ENCODE results near the gene DRAM1.

Gene DRAM1

DNA sequence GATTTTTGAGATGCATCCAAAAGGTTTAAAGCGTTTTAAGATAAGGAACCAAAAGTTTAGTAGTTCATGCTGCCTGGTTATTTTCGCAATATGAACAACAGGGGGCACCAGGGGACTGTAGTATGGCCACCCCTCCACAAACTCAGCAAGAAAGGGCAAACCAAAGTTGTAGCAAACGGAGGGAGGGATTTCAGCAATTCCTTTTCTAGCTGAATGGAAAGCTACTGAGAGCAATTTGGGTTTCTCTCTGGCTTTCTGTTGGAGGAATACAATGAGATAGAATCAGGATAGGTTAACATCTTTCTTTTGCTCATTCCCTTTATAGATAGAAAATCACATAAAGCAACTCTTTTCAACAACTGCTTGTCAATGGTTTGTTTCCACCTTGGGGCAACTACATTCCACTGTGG, 62.5 kb downstream of the DRAM1 start:
- TF ChIP-seq, protein P1, sequence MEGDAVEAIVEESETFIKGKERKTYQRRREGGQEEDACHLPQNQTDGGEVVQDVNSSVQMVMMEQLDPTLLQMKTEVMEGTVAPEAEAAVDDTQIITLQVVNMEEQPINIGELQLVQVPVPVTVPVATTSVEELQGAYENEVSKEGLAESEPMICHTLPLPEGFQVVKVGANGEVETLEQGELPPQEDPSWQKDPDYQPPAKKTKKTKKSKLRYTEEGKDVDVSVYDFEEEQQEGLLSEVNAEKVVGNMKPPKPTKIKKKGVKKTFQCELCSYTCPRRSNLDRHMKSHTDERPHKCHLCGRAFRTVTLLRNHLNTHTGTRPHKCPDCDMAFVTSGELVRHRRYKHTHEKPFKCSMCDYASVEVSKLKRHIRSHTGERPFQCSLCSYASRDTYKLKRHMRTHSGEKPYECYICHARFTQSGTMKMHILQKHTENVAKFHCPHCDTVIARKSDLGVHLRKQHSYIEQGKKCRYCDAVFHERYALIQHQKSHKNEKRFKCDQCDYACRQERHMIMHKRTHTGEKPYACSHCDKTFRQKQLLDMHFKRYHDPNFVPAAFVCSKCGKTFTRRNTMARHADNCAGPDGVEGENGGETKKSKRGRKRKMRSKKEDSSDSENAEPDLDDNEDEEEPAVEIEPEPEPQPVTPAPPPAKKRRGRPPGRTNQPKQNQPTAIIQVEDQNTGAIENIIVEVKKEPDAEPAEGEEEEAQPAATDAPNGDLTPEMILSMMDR (IDR thresholded peaks at IDR 0.05; ENCODE audit: insufficient read depth, low read depth, low read length, missing control alignments) = peak; percentile 81
- H3K4me3 ChIP-seq (ENCODE audit: low read depth, low read length) = no peak overlapping the region
- peak; percentile 85 for DNase-seq (ENCODE audit: low read depth)

GRCh38 chr12:101940400-101940950, 63.1 kb downstream of the DRAM1 start:
- TF ChIP-seq, protein P1 (IDR thresholded peaks at IDR 0.05; ENCODE audit: insufficient read depth, low read depth, low read length, missing control alignments) = no peak
- no peak overlapping the region for H3K4me3 ChIP-seq (ENCODE audit: low read depth, low read length)
- DNase-seq (ENCODE audit: low read depth) = no peak

GRCh38 chr12:101941306-101942249, 64.2 kb downstream of the DRAM1 start:
- no peak overlapping the region for H3K4me3 ChIP-seq (ENCODE audit: low read depth, low read length)
- TF ChIP-seq, protein P1 (IDR thresholded peaks at IDR 0.05; ENCODE audit: insufficient read depth, low read depth, low read length, missing control alignments) = no peak
- DNase-seq (ENCODE audit: low read depth) = peak; percentile 62

GRCh38 chr12:101942250-101942605, 64.8 kb downstream of the DRAM1 start:
- H3K4me3 ChIP-seq (ENCODE audit: low read depth, low read length) = no peak overlapping the region
- TF ChIP-seq, protein P1 (IDR thresholded peaks at IDR 0.05; ENCODE audit: insufficient read depth, low read depth, low read length, missing control alignments) = no peak
- no peak for DNase-seq (ENCODE audit: low read depth)

- no peak for DNase-seq (ENCODE audit: low read depth)
Measured at GRCh38 chr12:101945369-101946232, 68.2 kb downstream of the DRAM1 start.

GRCh38 chr12:101946233-101946611, 68.8 kb downstream of the DRAM1 start:
- DNase-seq (ENCODE audit: low read depth) = no peak
- TF ChIP-seq, protein P1 (IDR thresholded peaks at IDR 0.05; ENCODE audit: insufficient read depth, low read depth, low read length, missing control alignments) = no peak
- no peak overlapping the region for H3K4me3 ChIP-seq (ENCODE audit: low read depth, low read length)

More at GRCh38 chr12:101945369-101946232, 68.2 kb downstream of the DRAM1 start:
- H3K4me3 ChIP-seq (ENCODE audit: low read depth, low read length) = no peak overlapping the region
- TF ChIP-seq, protein P1 (IDR thresholded peaks at IDR 0.05; ENCODE audit: insufficient read depth, low read depth, low read length, missing control alignments) = no peak
